Transverse colon (tissue), 4 donors: ENCODE data around the gene CCDC174.

ENCODE experiments used
- CTCF ChIP-seq, 5 experiments: fragments of 200-600 bp in 3 of 5; fragments of 450-650 bp in 2 of 5; sonication (generic) in 3 of 5; IDR thresholded peaks; 1 replicate in 2 of 5; 2 replicates in 3 of 5; pipeline ENCODE4 v1.5.1; 2016 to 2017; ENCODE audit warnings: antibody characterized with exemption in 5 of 5, inconsistent platforms in 3 of 5, mild to moderate bottlenecking in 2 of 5, moderate library complexity in 1 of 5
- EP300 ChIP-seq: sonication (generic); formaldehyde crosslinking; IDR thresholded peaks from one replicate; pipeline ENCODE4 v1.6.1; 2017; ENCODE audit warnings: antibody characterized with exemption, low read depth
- POLR2A ChIP-seq: fragments of 450-650 bp; IDR thresholded peaks from one replicate; pipeline ENCODE4 v1.6.1; 2016; ENCODE audit warnings: antibody characterized with exemption, mild to moderate bottlenecking, moderate library complexity
- POLR2AphosphoS5 ChIP-seq, 3 donors: sonication (generic); formaldehyde crosslinking; IDR thresholded peaks; one replicate each; pipeline ENCODE4 v1.6.1; 2016; ENCODE audit warnings: antibody characterized with exemption in 3 of 3

DNA sequence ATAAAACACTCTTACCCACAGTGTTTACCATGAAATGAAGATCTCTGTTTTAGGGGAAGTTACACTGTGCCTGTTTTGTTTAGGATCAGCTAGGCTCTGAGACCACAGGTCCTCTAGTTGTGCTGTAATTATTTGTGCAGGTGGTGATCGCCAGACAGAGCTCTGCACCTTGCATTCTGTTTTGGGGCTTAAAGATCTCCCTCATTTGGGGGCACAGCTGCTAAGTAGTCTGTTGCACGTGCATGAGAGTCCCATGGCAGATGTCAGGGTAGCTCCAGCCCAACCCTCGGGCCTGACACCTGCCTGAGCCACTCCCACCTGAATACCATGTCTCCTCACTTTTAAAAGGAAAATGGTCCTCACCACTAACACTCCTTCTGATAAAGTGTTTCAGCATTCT lies 35.8 kb downstream of the CCDC174 start:
- TF ChIP-seq POLR2A (no peak), CTCF (IDR thresholded peaks at IDR 0.05) (no peak), POLR2AphosphoS5 (IDR thresholded peaks at IDR 0.05) (no peak), EP300 (no peak)
